Middle frontal gyrus (tissue), 1 donor: ENCODE measurements around the gene GGA2.
"Not testable (repeated sequence)": the region's sequence is repeated elsewhere in the genome, so short reads cannot be mapped to it uniquely, and the experiment has no call there.

Experiments used
- DNase-seq: peaks from one replicate; pipeline ENCODE4 v3.0.0-alpha.2; 2015; ENCODE audit warnings: low spot score; ENCODE audit errors: extremely low spot score

GGA2 gene

GRCh38 chr16:23524886-23525285, 14.6 kb upstream of the GGA2 start:
- no peak for DNase-seq

GRCh38 chr16:23523876-23524385, 13.6 kb upstream of the GGA2 start:
- DNase-seq, result no peak

- no peak for DNase-seq
These were observed 13.0 kb upstream of the GGA2 start for GRCh38 chr16:23523321-23523720.

GRCh38 chr16:23521965-23522364, 11.7 kb upstream of the GGA2 start:
- no peak for DNase-seq

DNA sequence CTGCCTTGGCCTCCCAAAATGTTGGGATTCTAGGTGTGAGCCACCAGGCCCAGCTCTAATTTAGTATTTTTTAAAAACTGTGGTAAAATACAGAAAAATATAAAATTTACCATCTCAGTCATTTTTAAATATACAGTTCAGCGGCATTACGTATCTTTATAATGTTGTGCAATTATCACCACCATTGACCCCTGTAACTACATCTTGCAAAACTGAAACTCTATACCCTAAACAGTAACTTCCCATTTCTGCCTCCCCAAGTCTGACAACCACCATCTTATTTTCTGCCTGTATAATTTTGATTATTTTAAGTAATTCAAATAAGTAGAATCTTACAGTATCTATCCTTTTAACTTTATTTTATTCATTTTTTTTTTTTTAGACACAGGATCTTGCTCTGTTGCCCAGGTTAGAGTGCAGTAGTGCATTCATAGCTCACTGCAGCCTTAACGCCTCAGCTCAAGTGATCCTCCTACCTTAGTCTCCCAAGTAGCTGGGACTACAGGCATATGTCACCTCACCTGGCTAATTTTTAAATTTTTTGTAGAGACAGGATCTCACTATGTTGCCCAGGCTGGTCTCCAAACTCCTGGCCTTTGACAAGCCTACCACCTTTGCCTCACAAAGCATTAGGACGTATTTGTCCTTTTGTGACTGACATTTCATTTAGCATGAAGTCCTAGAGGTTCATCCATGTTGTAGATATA, 10.9 kb upstream of the GGA2 start:
- DNase-seq, result no peak

- no peak for DNase-seq
These were observed 10.2 kb upstream of the GGA2 start for GRCh38 chr16:23520500-23520899.

DNA sequence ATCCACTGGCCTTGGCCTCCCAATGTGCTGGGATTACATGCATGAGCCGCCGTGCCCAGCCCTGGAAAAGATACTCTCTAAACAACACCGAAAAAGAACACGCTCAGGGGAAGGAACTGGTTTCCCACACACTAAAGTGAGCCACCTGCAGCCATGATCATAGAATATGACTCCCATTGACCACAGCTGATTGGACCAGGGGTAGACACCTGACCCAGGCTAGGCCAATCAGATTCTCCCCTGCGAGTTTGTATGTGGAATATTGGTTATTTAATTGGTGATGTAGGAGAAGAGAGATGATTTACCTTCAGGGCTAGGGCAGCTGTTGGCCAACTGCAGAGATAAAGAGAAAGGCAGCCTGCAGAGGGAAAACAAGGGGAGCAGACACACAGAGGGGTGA, 9.0 kb upstream of the GGA2 start:
- no peak for DNase-seq

DNA sequence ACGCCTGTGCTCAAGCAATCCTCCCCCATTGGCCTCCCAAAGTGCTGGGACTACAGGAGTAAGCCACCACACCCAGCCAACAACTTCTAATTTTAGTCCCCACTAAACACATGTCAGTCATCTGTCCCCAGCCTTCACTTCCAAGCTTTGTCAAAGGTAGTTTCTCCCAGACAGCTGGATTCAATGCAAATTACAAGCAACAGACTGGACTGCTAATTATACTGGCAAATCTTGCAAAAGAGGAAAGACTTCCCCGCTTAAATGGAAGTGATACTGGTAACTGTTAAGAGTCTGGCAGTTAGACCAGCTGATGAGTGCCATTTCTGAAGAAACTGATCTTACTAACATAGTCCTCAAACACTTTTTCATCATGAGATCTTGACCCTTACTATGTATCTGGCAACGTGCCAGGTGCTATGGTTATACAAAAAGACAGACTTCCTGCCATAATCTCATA, 8.2 kb upstream of the GGA2 start:
- DNase-seq, result no peak

GRCh38 chr16:23516366-23517137, 6.3 kb upstream of the GGA2 start:
- no peak for DNase-seq

DNA sequence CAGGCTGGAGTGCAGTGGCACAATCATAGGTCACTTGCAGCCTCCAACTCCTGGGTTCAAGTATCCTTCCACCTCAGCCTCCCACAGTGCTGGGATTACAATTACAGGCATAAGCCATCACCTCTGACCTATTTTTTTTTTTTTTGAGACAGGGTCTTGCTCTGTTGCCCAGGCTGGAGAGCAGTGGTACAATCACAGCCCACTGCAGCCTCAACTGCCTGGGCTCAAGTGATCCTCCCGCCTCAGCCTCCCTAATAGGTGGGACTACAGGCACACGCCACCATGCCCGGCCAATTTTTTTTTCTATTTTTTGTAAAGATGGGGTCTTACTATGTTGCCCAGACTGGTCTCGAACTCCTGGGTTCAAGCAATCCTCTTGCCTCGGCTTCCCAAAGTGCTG, 5.6 kb upstream of the GGA2 start:
- DNase-seq, result no peak

- no peak for DNase-seq
These were observed 4.3 kb upstream of the GGA2 start for GRCh38 chr16:23514381-23515152.

- no peak for DNase-seq
These were observed 1.9 kb upstream of the GGA2 start for GRCh38 chr16:23512168-23512695.

- DNase-seq, result no peak
These were observed 1.4 kb upstream of the GGA2 start for GRCh38 chr16:23511731-23512130.

GRCh38 chr16:23510915-23511270, 599 bp upstream of the GGA2 start:
- DNase-seq, result not testable (repeated sequence)

DNA sequence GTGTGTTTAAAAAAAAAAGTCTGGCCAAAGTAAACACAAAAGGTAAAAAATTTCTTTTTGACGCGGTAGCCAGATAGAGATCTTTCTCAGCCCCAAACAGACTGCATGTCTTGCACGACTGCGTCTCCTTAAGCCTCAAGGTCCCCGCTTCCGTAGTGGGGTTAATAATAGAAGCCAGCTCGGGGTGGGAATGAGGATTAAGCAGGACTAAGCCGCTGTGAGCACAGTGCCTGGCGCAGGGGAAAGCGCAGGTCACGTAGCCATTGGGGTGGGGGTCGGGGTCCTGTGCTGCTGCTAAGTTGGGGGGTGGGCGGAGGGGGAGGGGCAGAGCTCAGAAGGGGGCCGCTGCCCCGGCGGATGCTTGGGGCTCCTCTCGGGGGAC, 521 bp downstream of the GGA2 start:
- no peak for DNase-seq

- DNase-seq, result no peak
These were observed 896 bp downstream of the GGA2 start for GRCh38 chr16:23509441-23509754.

DNA sequence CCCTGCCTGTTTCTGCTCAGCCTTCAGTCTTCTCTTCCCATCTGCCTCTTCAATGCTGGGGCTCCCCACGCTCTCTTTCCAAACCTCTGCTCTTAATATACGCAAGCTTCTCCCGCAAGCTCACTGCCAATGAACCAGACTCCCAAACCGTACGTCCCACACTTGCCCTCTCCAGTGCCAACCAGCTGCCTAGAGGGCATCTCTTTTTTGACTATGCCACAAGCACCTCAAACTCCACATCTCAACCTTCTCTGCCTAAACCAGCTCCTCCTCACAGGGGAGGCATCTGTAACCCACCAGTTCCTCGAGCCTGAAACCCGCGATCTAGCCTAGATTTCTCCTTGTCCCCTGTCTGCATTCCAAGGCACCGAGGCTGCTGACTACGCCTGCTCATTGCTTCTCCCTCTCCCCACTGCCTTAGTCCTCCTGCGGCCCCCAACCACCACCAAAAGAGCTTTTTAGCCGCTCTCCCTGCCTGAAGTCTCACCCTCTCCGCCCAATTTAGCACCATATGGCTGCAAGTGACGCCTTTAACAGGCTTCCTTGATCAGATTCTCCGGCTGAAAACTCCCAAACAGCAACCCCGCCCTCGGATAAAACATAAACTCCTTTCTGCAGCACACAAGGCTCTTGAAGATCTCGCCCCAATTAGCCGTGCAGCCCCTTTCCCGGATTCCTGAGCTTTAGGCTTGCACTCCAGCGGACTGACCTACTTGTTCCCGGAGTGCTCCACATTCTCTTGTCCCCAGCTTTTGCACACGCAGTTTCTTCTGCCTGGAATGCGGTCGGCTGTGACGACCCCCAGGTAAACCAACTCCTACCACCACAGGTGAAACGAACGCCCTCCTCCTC, 1.5 kb downstream of the GGA2 start:
- DNase-seq, result no peak

DNA sequence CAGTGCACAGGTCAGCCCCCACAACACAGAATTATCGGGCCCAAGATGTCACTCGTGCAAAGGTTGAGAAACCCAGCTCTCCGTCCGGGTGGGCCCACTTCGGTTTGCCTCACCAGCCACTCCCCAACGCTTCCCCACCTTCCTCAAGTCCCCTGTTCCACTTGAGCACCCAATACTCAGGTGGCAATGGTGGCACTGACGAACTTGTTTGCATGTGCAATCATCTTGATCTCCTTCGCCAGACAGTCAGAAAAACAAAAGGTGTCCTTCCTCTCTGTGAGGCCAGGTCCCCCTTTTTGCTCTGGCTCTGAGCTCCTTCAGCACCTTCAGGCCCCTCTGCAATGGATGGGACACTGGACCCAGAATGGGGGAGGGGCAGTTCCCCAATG, 3.7 kb downstream of the GGA2 start:
- DNase-seq, result no peak

GRCh38 chr16:23505671-23506605, 4.4 kb downstream of the GGA2 start:
- DNase-seq, result no peak

GRCh38 chr16:23505180-23505665, 5.1 kb downstream of the GGA2 start:
- DNase-seq, result no peak
